ENCODE data around the gene ZNF823.

ZNF823 gene

GRCh38 chr19:11675569-11675968 is 63.2 kb downstream of the ZNF823 start:
- no peak for DNase-seq (ENCODE audit: extremely low read depth, low read depth)
- TF ChIP-seq CTCF (IDR thresholded peaks at IDR 0.05; ENCODE audit: low read depth, low read length) = no peak

- DNase-seq (ENCODE audit: extremely low read depth, low read depth) = no peak
- TF ChIP-seq CTCF (IDR thresholded peaks at IDR 0.05; ENCODE audit: low read depth, low read length) = no peak
Observed at GRCh38 chr19:11674067-11674492, 64.7 kb downstream of the ZNF823 start.

GRCh38 chr19:11673608-11674041 is 65.1 kb downstream of the ZNF823 start:
- TF ChIP-seq CTCF (IDR thresholded peaks at IDR 0.05; ENCODE audit: low read depth, low read length) = peak; percentile 86
- no peak for DNase-seq (ENCODE audit: extremely low read depth, low read depth)

All from AG09319 (cell line).